Neural progenitor cell (in vitro differentiated cells): ENCODE results near the gene SLC66A3. TPM values are rescaled to one million over a fixed set of nuclear protein-coding genes. Genes with fewer than 3 reads are reported as not detected.

Experiments used
- DNase-seq: peaks from one replicate; pipeline ENCODE4 v3.0.0-alpha.2; 2016; ENCODE audit warnings: low spot score
- H2AFZ ChIP-seq: fragments of 200-600 bp; sonication (generic); replicated peaks from 2 replicates; pipeline ENCODE4 v1.6.1; 2016; ENCODE audit warnings: antibody characterized with exemption
- H3F3A ChIP-seq: fragments of 200-600 bp; sonication (generic); 2 replicates; pipeline ENCODE4 v1.6.1; 2016; ENCODE audit warnings: antibody characterized with exemption, low read depth
- H3K27ac ChIP-seq: fragments of 200-600 bp; sonication (generic); 2 replicates; pipeline ENCODE4 v1.5.1; 2016; ENCODE audit warnings: mild to moderate bottlenecking
- H3K27me3 ChIP-seq: fragments of 200-600 bp; sonication (generic); 2 replicates; pipeline ENCODE4 v1.6.1; 2016; ENCODE audit warnings: mild to moderate bottlenecking, moderate library complexity
- H3K36me3 ChIP-seq: fragments of 200-600 bp; sonication (generic); 2 replicates; pipeline ENCODE4 v1.5.1; 2016
- H3K4me1 ChIP-seq: fragments of 200-600 bp; sonication (generic); 2 replicates; pipeline ENCODE4 v1.6.1; 2016; ENCODE audit warnings: mixed run types
- H3K4me2 ChIP-seq: fragments of 200-600 bp; sonication (generic); 2 replicates; pipeline ENCODE4 v1.6.1; 2016
- H3K4me3 ChIP-seq: fragments of 200-600 bp; sonication (generic); 2 replicates; pipeline ENCODE4 v1.5.1; 2016
- H3K79me2 ChIP-seq: fragments of 200-600 bp; sonication (generic); 2 replicates; pipeline ENCODE4 v1.6.1; 2016; ENCODE audit warnings: low read depth
- H3K9ac ChIP-seq: fragments of 200-600 bp; sonication (generic); 2 replicates; pipeline ENCODE4 v1.6.1; 2016
- H3K9me3 ChIP-seq: fragments of 200-600 bp; sonication (generic); 2 replicates; pipeline ENCODE4 v1.5.1; 2016; ENCODE audit warnings: low read depth
- H4K20me1 ChIP-seq: fragments of 200-600 bp; sonication (generic); 2 replicates; pipeline ENCODE4 v1.6.1; 2016; ENCODE audit warnings: low read depth
- H3K27ac Mint-ChIP-seq: 3 replicates; pipeline ENCODE4 v1.8.0; 2021; ENCODE audit warnings: mixed read lengths
- H3K27me3 Mint-ChIP-seq: 2 replicates; pipeline ENCODE4 v1.8.0; 2022; ENCODE audit warnings: low read depth, mild to moderate bottlenecking, inconsistent platforms, moderate library complexity, mixed read lengths; ENCODE audit not compliant: insufficient read depth
- H3K36me3 Mint-ChIP-seq: 3 replicates; pipeline ENCODE4 v1.8.0; 2021; ENCODE audit warnings: mixed read lengths
- H3K4me1 Mint-ChIP-seq: 3 replicates; pipeline ENCODE4 v1.8.0; 2021; ENCODE audit warnings: mixed read lengths
- H3K4me3 Mint-ChIP-seq: 3 replicates; pipeline ENCODE4 v1.8.0; 2021; ENCODE audit warnings: mild to moderate bottlenecking, moderate library complexity, mixed read lengths
- H3K9me3 Mint-ChIP-seq: 3 replicates; pipeline ENCODE4 v1.8.0; 2020; ENCODE audit warnings: mixed read lengths
- CTCF ChIP-seq: fragments of 200-600 bp; sonication (generic); IDR thresholded peaks from 2 replicates; pipeline ENCODE4 v1.5.1; 2017; ENCODE audit warnings: antibody characterized with exemption, mild to moderate bottlenecking
- EZH2 ChIP-seq: fragments of 200-600 bp; sonication (generic); IDR thresholded peaks from 2 replicates; pipeline ENCODE4 v1.6.1; 2017; ENCODE audit warnings: antibody characterized with exemption, mild to moderate bottlenecking, moderate library complexity
- EZH2phosphoT487 ChIP-seq: fragments of 200-600 bp; sonication (generic); IDR thresholded peaks from 2 replicates; pipeline ENCODE4 v1.6.1; 2017; ENCODE audit warnings: antibody characterized with exemption
- total RNA-seq: library from RNA; depleted of rRNA; stranded (reverse); fragments of >200 nt; gene quantifications from 2 replicates; pipeline ENCODE4 v1.2.3, GENCODE V29; 2015; ENCODE audit warnings: low replicate concordance

The SLC66A3 gene
- total RNA-seq, 1 donor from 2014 or later, result 19.3 TPM

GRCh38 chr2:11121823-11122155 lies 33.5 kb upstream of the SLC66A3 start:
- Mint-ChIP-seq H3K4me3 (no peak overlapping the region), H3K4me1 (peaks cover 16% of the 10 kb centered on the region), H3K27me3 (peaks cover 10% of the 10 kb centered on the region), H3K27ac (peak overlapping the region; percentile 14), H3K9me3 (no peaks in the 10 kb centered on the region), H3K36me3 (no peaks in the 10 kb centered on the region)
- H3K4me2 ChIP-seq, result no peak overlapping the region
- no peak overlapping the region for H3K9ac ChIP-seq
- no peaks in the 10 kb centered on the region for H3K4me1 ChIP-seq
- H3K27me3 ChIP-seq, result peaks cover 5% of the 10 kb centered on the region
- H4K20me1 ChIP-seq, result no peaks in the 10 kb centered on the region
- no peaks in the 10 kb centered on the region for H3F3A ChIP-seq
- H3K79me2 ChIP-seq, result no peaks in the 10 kb centered on the region
- no peaks in the 10 kb centered on the region for H3K36me3 ChIP-seq
- H3K27ac ChIP-seq, result no peak overlapping the region
- no peak for DNase-seq
- no peak overlapping the region for H2AFZ ChIP-seq
- no peak overlapping the region for H3K4me3 ChIP-seq
- TF ChIP-seq CTCF (no peak), EZH2 (no peak), EZH2phosphoT487 (no peak)
- H3K9me3 ChIP-seq, result no peaks in the 10 kb centered on the region

GRCh38 chr2:11122380-11122779 lies 32.9 kb upstream of the SLC66A3 start:
- no peaks in the 10 kb centered on the region for H3K36me3 Mint-ChIP-seq
- no peaks in the 10 kb centered on the region for H3K36me3 ChIP-seq
- H3K27ac ChIP-seq, result no peak overlapping the region
- no peaks in the 10 kb centered on the region for H3K79me2 ChIP-seq
- H3K9ac ChIP-seq, result no peak overlapping the region
- peaks cover 16% of the 10 kb centered on the region for H3K4me1 Mint-ChIP-seq
- no peak overlapping the region for H2AFZ ChIP-seq
- peaks cover 10% of the 10 kb centered on the region for H3K27me3 Mint-ChIP-seq
- H3K4me3 ChIP-seq, result no peak overlapping the region
- no peaks in the 10 kb centered on the region for H3K9me3 Mint-ChIP-seq
- H3K4me3 Mint-ChIP-seq, result no peak overlapping the region
- no peaks in the 10 kb centered on the region for H3K4me1 ChIP-seq
- H3K27ac Mint-ChIP-seq, result no peak overlapping the region
- H3F3A ChIP-seq, result no peaks in the 10 kb centered on the region
- peaks cover 5% of the 10 kb centered on the region for H3K27me3 ChIP-seq
- no peak for DNase-seq
- H3K9me3 ChIP-seq, result no peaks in the 10 kb centered on the region
- no peaks in the 10 kb centered on the region for H4K20me1 ChIP-seq
- H3K4me2 ChIP-seq, result no peak overlapping the region
- no peak for TF ChIP-seq CTCF

- H3K9ac ChIP-seq, result no peak overlapping the region
- H3K27ac ChIP-seq, result no peak overlapping the region
- Mint-ChIP-seq H3K36me3 (no peaks in the 10 kb centered on the region), H3K4me1 (peaks cover 16% of the 10 kb centered on the region), H3K4me3 (no peak overlapping the region), H3K9me3 (no peaks in the 10 kb centered on the region), H3K27me3 (peaks cover 12% of the 10 kb centered on the region), H3K27ac (peak overlapping the region; percentile 66)
- no peaks in the 10 kb centered on the region for H3K36me3 ChIP-seq
- H3F3A ChIP-seq, result no peaks in the 10 kb centered on the region
- H3K27me3 ChIP-seq, result peaks cover 5% of the 10 kb centered on the region
- DNase-seq, result no peak
- no peaks in the 10 kb centered on the region for H3K79me2 ChIP-seq
- no peak overlapping the region for H3K4me3 ChIP-seq
- no peaks in the 10 kb centered on the region for H3K4me1 ChIP-seq
- H3K4me2 ChIP-seq, result no peak overlapping the region
- H4K20me1 ChIP-seq, result no peaks in the 10 kb centered on the region
- TF ChIP-seq EZH2 (no peak), CTCF (no peak), EZH2phosphoT487 (no peak)
- H2AFZ ChIP-seq, result no peak overlapping the region
- no peaks in the 10 kb centered on the region for H3K9me3 ChIP-seq
Observed at GRCh38 chr2:11123001-11123809, 32.1 kb upstream of the SLC66A3 start.
